Adipose tissue (tissue), 3 donors: ENCODE data around the gene IZUMO1. TPM values are rescaled to one million over a fixed set of nuclear protein-coding genes. Genes with fewer than 3 reads are reported as not detected.
"Not testable (repeated sequence)": the region's sequence is repeated elsewhere in the genome, so short reads cannot be mapped to it uniquely, and the experiment has no call there.

Source experiments
- H3K27ac ChIP-seq: one replicate; pipeline ENCODE4 v1.5.1; 2013; ENCODE audit warnings: low read depth, low read length
- WGBS, 3 donors: extraction: QIAGEN DNeasy Blood & Tissue Kit; methylation state at CpG; one replicate each; pipeline ENCODE4 v1.1.7; 2013; 5-methylcytosine and 5-hydroxymethylcytosine counted together
- polyA plus RNA-seq, 3 donors: library from polyadenylated mRNA; stranded (reverse); fragments of 200-250 nt; gene quantifications; one replicate each; pipeline ENCODE4 v1.2.3, GENCODE V29; 2013
- donor health status: healthy with polysubstance abuse.
- donor health status: Bipolar disorder and iron deficiency.
- donor health status: healthy.

Gene IZUMO1
- polyA plus RNA-seq = 1 to 10 TPM in 1 of 3 donors, under 1 TPM in 2; 0.66 to 1.6 (median 0.68) TPM

- WGBS, 3 donors = 9 to 19% (median 10%) methylated on average over 31 of the region's 31 CpGs
- no peak within 1 kb of the TSS for H3K27ac ChIP-seq
These were observed at the start of gene IZUMO1 for GRCh38 chr19:48746738-48747575. IZUMO1 (minus strand) TSS chr19:48746909; CDS start chr19:48745859, 1,050 bp downstream.

GRCh38 chr19:48795685-48796070 lies 49.0 kb upstream of the IZUMO1 start:
- H3K27ac ChIP-seq = no peak overlapping the region
- WGBS, 3 donors = 46 to 54% (median 46%) methylated on average over 2 of the region's 2 CpGs

DNA sequence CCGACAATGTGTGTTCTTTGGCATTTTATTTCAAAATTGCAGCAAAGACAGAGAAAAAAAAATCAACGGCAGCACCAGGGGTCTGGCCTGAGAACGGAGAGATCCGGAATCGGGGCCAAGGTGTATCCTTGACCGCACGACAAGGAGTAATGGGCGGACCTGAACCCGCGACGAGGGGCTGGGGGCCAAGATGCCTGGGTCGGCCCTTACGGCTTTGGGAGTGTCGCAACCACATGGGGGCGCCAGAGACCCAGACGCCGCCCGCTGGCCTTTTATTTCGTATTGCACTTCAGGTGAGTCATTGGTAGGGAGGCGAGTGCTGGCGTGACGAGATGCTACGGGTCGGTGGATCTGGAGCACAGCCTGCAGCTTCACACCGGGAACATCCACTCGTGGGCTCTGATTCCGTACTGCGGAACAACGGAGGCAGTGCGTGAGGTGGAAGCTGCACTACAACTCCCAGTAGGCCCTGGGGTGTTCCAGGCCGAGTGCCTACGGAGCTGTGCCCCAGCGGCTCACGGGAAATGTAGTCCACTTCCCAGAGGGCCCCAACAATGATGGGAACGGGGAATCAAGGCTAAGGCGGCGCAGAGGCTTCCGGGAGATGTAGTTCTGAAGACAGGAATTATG lies 48.5 kb upstream of the IZUMO1 start:
- H3K27ac ChIP-seq = no peak overlapping the region
- 1 to 3% (median 2%) methylated on average over 38 of the region's 38 CpGs for WGBS, 3 donors

DNA sequence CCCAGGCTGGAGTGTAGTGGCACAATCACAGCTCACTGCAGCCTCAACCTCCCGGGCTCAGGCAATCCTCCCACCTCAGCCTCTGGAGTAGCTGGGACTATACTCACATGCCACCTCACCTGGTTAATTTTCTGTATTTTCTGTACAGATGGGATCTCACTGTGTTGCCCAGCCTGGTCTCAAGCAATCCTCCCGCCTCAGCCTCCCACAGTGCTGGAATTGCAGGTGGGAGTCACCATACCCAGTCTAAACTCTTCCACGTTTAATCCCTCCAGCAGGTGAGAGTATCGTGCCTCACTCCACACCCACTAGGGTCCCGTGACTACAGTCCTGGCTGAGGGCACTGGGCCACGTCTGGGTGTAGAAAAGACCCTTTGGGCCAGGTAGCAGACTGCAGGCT lies 47.6 kb upstream of the IZUMO1 start:
- WGBS, 3 donors = 78 to 84% (median 81%) methylated on average over 6 of the region's 6 CpGs
- H3K27ac ChIP-seq = no peak overlapping the region

DNA sequence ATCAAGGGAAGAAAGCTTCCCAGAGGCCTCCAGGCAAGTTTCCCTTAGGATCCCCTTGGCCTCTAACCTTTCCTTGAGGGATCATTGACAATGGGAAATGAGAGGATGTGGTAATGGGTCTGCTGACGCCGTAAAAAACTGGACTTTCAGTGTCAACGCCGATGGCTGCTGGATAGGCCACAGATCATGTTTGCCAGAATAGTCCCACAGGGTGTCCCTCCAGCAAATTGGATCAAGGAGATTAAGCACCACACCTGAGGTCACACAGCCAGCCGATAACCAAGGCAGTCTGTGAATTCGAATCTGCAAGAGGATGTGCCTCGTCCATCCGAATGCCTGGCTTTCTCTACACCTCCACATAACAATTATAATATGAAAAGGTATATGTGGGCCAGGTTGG lies 46.6 kb upstream of the IZUMO1 start:
- H3K27ac ChIP-seq = no peak overlapping the region
- 69 to 77% (median 69%) methylated on average over 8 of the region's 8 CpGs for WGBS, 3 donors

DNA sequence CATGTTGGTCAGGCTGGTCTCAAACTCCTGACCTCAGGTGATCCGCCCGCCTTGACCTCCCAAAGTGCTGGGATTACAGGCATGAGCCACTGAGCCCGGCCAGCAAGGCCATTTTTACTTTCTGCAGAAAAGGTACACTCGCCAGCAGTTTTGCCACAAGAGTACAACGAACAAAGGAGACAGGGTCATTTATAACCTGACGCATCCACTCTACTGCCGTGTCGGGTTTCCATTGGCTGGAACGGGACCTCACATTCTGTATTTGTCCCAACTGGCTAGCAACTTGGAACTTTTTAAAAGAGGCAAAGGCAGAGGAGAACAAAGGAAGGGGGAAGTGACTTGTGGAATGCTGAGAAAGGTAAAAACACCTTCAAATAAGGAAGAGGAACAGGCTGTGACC lies 40.6 kb upstream of the IZUMO1 start:
- not testable (repeated sequence) for H3K27ac ChIP-seq
- WGBS, 3 donors = 83 to 87% (median 86%) methylated on average over 9 of the region's 9 CpGs

- H3K27ac ChIP-seq = not testable (repeated sequence)
- 86 to 94% (median 88%) methylated on average over 7 of the region's 7 CpGs for WGBS, 3 donors
These were observed 39.7 kb upstream of the IZUMO1 start for GRCh38 chr19:48786422-48786821.

- H3K27ac ChIP-seq = no peak overlapping the region
- WGBS, 3 donors = 31 to 68% (median 67%) methylated on average over 5 of the region's 5 CpGs
These were observed 37.8 kb upstream of the IZUMO1 start for GRCh38 chr19:48784527-48784926.

DNA sequence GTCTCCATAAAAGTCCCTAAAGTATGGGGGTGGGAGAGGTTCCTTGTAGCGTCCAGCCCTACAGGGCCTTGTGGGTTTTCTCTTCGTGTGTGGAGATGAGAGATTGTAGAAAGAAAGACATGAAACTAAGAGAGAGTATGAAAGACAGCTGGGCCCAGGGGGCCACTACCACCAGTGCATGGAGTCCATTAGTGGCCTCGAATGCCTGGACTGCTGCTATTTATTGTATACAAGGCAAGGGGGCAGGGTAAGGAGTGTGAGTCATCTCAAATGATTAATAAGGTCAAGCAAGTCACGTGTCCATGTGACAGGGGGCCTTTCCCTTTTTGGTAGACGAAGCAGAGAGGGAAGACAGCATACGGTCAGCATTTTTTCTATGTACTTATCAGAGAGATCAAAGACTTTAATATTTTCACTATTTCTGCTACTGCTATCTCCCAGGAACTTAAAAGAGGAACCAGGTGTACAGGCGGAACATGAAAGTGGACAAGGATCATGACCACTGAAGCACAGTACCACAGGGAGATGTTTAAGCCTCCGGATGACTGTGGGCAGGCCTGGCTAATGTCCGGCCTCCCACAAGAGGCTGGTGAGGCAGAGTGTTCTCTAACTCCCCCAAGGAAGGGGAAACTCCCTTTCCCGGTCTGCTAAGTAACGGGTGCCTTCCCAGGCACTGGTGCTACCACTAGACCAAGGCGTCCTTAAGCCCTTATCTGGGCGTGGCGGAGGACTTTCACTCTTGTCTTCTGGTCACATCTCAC lies 34.1 kb upstream of the IZUMO1 start:
- WGBS, 3 donors = 31 to 55% (median 52%) methylated on average over 14 of the region's 14 CpGs
- H3K27ac ChIP-seq = no peak overlapping the region

- 38 to 58% (median 50%) methylated on average over 1 of the region's 1 CpG for WGBS, 3 donors
- no peak overlapping the region for H3K27ac ChIP-seq
These were observed 32.9 kb upstream of the IZUMO1 start for GRCh38 chr19:48779636-48780035.

- no peak overlapping the region for H3K27ac ChIP-seq
- 81 to 92% (median 92%) methylated on average over 12 of the region's 12 CpGs for WGBS, 3 donors
These were observed 31.0 kb upstream of the IZUMO1 start for GRCh38 chr19:48777720-48778119.

DNA sequence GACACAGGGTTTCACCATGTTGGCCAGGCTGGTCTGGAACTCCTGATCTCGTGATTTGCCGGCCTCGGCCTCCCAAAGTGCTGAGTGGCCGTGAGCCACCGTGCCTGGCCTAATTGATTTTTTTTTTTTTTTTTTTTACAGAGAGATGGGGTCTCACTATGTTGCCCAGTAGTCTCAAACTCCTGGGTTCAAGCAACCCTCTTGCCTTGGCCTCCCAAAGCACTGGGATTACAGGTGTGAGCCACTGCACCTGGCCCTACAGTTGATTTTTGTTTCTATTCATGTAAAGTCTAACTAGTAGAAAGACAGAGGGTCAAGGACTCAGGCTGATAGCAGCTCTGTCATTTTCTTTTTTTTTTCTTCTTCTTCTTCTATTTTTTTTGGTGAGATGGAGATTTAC lies 30.4 kb upstream of the IZUMO1 start:
- H3K27ac ChIP-seq = no peak overlapping the region
- WGBS, 3 donors = 30 to 97% (median 86%) methylated on average over 5 of the region's 5 CpGs

DNA sequence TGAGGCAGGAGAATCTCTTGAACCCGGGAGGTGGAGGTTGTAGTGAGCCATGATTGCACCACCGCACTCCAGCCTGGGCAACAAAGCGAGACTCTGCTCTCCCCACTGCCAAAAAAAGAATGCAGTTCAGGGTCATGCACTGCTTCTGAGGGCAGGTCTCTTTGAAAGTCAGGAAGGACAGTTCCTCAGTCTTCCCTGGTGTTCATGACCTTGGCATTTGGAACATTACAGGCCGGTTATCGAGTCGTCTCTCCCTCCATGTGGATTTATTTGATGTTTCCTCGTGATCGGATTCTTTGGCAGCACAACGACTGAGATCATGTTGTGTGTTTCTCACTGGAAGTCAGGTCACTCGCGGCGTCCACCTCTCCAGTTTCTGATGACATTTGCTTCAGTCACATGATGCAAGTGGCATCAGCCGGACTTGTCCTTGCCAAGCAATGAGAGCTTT lies 25.8 kb upstream of the IZUMO1 start:
- H3K27ac ChIP-seq = no peak overlapping the region
- WGBS, 3 donors = 22 to 68% (median 50%) methylated on average over 13 of the region's 13 CpGs

DNA sequence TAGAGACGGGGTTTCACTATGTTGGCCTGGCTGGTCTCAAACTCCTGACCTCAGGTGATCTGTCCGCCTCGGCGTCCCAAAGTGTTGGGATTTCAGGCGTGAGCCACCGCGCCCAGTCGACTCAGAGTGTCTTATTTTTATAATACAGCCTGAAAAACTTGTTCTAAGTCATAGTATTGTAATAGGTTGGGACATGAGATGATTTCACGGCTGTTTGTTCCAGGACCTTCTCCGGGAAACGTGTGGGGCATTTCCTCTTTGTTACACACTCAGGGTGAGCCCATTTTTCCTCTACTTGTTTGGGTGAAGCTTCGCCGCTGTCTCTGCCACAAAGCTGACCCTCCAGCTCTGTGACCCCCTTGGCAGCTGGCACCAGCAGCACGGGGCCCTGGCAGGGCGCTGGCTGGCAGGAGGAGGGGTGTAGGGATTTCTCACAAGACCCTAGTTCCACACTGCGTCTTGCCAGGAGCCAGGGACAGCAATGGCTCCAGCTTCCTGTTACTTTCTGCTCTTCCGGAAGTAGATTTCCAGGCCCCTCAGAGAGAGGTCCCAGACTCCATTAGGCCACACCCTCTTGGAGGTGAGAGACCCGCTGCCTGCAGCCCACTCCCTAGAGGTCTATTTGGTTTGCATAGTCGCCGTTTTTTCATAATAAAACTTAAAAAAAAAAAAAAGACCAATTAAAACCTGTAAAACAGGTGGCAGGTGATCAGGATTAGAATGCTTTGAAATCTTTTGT lies 24.2 kb upstream of the IZUMO1 start:
- H3K27ac ChIP-seq = no peak overlapping the region
- 76 to 83% (median 79%) methylated on average over 20 of the region's 20 CpGs for WGBS, 3 donors

DNA sequence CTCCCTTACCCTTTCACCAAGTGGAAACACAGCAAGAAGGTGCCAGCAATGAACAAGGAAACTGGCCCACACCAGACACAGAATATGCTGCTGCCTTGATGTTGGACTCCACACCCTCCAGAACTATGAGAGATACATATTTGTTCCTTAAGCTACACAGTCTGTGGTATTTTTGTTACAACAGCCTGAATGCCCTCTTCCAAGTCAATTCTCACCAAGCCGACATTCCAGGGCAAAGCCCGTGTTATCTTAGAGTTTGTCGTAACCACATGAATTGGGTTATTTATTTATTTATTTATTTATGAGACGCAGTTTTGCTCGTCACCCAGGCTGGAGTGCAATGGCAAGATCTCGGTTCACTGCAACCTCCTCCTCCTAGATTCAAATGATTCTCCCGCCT lies 23.6 kb upstream of the IZUMO1 start:
- no peak overlapping the region for H3K27ac ChIP-seq
- WGBS, 3 donors = 68 to 87% (median 83%) methylated on average over 7 of the region's 7 CpGs

GRCh38 chr19:48768994-48769713 lies 22.4 kb upstream of the IZUMO1 start:
- WGBS, 3 donors = 41 to 68% (median 60%) methylated on average over 11 of the region's 11 CpGs

GRCh38 chr19:48768171-48768753 lies 21.6 kb upstream of the IZUMO1 start:
- WGBS, 3 donors = 35 to 47% (median 44%) methylated on average over 6 of the region's 6 CpGs
- not testable (repeated sequence) for H3K27ac ChIP-seq

More at GRCh38 chr19:48768994-48769713, 22.4 kb upstream of the IZUMO1 start:
- no peak overlapping the region for H3K27ac ChIP-seq
